CD4-positive, alpha-beta T cell (primary cell): ENCODE results near the gene MYCN. TPM values are rescaled to one million over a fixed set of nuclear protein-coding genes. Genes with fewer than 3 reads are reported as not detected.

Experiments used
- ATAC-seq: fragments of 200-7000 bp; cut with Tn5 transposase; one replicate; pipeline ENCODE4 v1.10.0; 2022; ENCODE audit warnings: mild to moderate bottlenecking; ENCODE audit not compliant: poor library complexity
- CTCF ChIA-PET: fragments of 350-600 bp; sonication (Branson Sonifier 250); formaldehyde crosslinking; loops from one replicate; lab custom pipeline; 2021; ENCODE audit warnings: antibody characterized with exemption, inconsistent platforms; lab: Charles Lee
- POLR2A ChIA-PET: fragments of 350-600 bp; sonication (Branson Sonifier 250); formaldehyde crosslinking; loops from one replicate; lab custom pipeline; 2021; ENCODE audit warnings: antibody characterized with exemption, inconsistent platforms; lab: Charles Lee
- DNase-seq, 14 experiments: peaks; one replicate each; pipeline ENCODE4 v3.0.0-alpha.2; 2013 to 2020; ENCODE audit warnings: mixed read lengths in 2 of 14
- H3K27ac ChIP-seq, 2 donors: one replicate each; pipeline versions ENCODE4 v1.5.1 to v1.7.0; 2013; ENCODE audit warnings: low read length in 2 of 2, low read depth in 1 of 2, mild to moderate bottlenecking in 1 of 2
- H3K27me3 ChIP-seq, 2 experiments: 1 replicate in 1 of 2; 2 replicates in 1 of 2; pipeline versions ENCODE4 v1.6.1 to v1.7.0; 2013; ENCODE audit warnings: low read length in 2 of 2, control low read depth in 1 of 2, mild to moderate bottlenecking in 1 of 2, moderate library complexity in 1 of 2; ENCODE audit not compliant: insufficient read depth in 2 of 2, control insufficient read depth in 1 of 2
- H3K36me3 ChIP-seq: one replicate; pipeline ENCODE4 v1.6.1; 2013; ENCODE audit warnings: low read length, control low read depth; ENCODE audit not compliant: insufficient read depth
- H3K4me1 ChIP-seq: one replicate; pipeline ENCODE4 v1.6.1; 2013; ENCODE audit warnings: low read length, control low read depth; ENCODE audit not compliant: insufficient read depth
- H3K4me3 ChIP-seq: one replicate; pipeline ENCODE4 v1.5.1; 2013; ENCODE audit warnings: mild to moderate bottlenecking, low read length, moderate library complexity
- H3K9me3 ChIP-seq, 2 experiments: 1 replicate in 1 of 2; 2 replicates in 1 of 2; pipeline versions ENCODE4 v1.6.1 to v1.7.0; 2013; ENCODE audit warnings: low read length in 2 of 2, mild to moderate bottlenecking in 2 of 2, control low read depth in 1 of 2, moderate library complexity in 1 of 2; ENCODE audit not compliant: control insufficient read depth in 1 of 2, insufficient read depth in 1 of 2
- H3K27ac Mint-ChIP-seq: one replicate; pipeline ENCODE4 v1.8.0; 2020; ENCODE audit warnings: mixed read lengths
- H3K27me3 Mint-ChIP-seq: one replicate; pipeline ENCODE4 v1.8.0; 2021; ENCODE audit warnings: mixed read lengths
- H3K36me3 Mint-ChIP-seq: one replicate; pipeline ENCODE4 v1.8.0; 2021; ENCODE audit warnings: low read depth, mixed read lengths
- H3K4me1 Mint-ChIP-seq: one replicate; pipeline ENCODE4 v1.8.0; 2021; ENCODE audit warnings: low read depth, mixed read lengths
- H3K4me3 Mint-ChIP-seq: one replicate; pipeline ENCODE4 v1.8.0; 2020; ENCODE audit warnings: mild to moderate bottlenecking, mixed read lengths
- H3K9me3 Mint-ChIP-seq: one replicate; pipeline ENCODE4 v1.8.0; 2020; ENCODE audit warnings: mixed read lengths
- CTCF ChIP-seq: fragments of 200-600 bp; IDR thresholded peaks from one replicate; pipeline ENCODE4 v1.8.0; 2022; ENCODE audit warnings: antibody characterized with exemption, mild to moderate bottlenecking
- intact Hi-C, 2 experiments: fragments of 100-400 bp; cut with DNase I in 1 of 2; cut with micrococcal nuclease in 1 of 2; formaldehyde crosslinking; loops; one replicate each; pipeline versions ENCODE4 v1.15.1 to v1.9.0; 2023 to 2025; cut with DNase I, micrococcal nuclease
- total RNA-seq, 174 experiments: library from RNA in 2 of 174; stranded (reverse) in 2 of 174; gene quantifications; one replicate each; pipeline ENCODE4 v1.2.3 and lab custom pipeline; 2021 to 2026

Gene MYCN
- total RNA-seq, 2 experiments from 2014 or later: 0.19 TPM; not detected in 1

DNA sequence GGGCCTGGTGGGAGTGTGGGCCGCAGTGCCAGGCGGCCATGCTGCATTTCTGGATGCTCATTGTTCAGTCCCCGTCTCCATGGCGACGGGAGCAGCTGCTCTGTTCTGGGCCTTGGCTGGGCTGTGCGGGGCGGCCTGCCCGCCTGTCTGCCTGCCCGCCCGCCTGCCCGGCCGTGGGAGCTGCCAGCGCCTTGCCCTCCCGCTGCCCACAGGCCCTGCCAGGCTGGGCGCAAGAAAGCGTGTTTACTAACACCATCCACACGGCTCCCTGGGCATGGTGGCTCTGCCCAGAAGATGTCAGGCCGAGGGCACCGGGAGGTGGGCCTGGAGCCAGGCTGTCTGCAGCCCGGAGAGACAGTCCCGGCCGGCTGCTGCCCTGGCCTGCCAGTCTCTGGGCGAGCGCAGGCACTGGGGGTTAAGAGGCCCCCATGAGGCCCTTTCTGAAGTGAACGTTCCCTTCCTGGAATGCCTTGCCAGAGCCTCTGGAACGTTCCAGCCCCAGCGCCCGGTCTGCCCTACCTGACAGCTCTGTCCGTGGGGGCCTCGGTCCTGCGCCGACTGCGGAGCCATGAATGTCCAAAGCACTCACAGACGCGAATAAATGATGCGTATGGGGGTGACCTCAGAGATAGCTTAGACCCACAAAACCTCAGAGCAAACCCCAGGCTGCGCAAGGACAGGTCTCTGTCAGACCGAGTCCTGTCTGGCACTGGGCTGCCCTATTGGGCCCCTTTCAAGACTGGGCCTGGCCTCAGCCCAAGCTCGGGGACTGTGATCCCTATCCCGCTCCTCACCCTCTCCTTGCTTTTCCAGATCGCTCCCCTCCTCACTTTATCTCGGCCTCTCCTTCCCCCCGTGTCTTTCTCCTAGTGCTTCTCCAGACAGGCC, 44.3 kb downstream of the MYCN start:
- Histone ChIP-seq H3K4me1 (no peaks in the 10 kb centered on the region), H3K4me3 (no peak overlapping the region), H3K9me3 (no peaks in the 10 kb centered on the region), H3K27ac (no peak overlapping the region), H3K36me3 (no peaks in the 10 kb centered on the region), H3K27me3 (no peaks in the 10 kb centered on the region)
- Mint-ChIP-seq H3K27ac (no peak overlapping the region), H3K27me3 (no peaks in the 10 kb centered on the region), H3K4me1 (peaks cover 14% of the 10 kb centered on the region), H3K9me3 (no peaks in the 10 kb centered on the region), H3K4me3 (no peak overlapping the region), H3K36me3 (no peaks in the 10 kb centered on the region)
- intact Hi-C loops: no loop called here
- no peak for TF ChIP-seq CTCF
- ChIA-PET POLR2A (no interaction called here), CTCF (no interaction called here)
- DNase-seq: no peak
- ATAC-seq: no peak

DNA sequence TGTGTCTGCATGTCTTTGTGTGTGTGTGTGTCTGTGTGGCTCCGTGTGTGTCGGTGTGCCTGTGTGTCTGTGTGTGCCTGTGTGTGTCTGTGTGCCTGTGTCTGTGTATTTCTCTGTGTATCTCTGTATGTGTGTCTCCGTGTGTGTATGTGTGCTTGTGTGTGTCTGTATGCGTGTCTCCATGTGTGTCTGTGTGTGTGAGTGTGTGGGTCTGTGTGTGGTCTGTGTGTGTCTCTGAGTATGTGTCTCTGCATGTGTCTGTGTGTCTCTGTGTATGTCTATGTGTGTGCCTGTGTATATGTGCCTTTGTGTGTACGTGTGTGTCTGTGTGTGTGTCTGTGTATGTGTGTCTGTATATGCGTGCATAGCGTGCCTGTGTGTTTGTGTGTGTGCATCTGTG, 45.2 kb downstream of the MYCN start:
- no peak overlapping the region for H3K4me3 Mint-ChIP-seq
- intact Hi-C loops: no loop called here
- Histone ChIP-seq H3K27ac (no peak overlapping the region), H3K27me3 (no peaks in the 10 kb centered on the region), H3K4me3 (no peak overlapping the region), H3K9me3 (no peaks in the 10 kb centered on the region), H3K36me3 (no peaks in the 10 kb centered on the region), H3K4me1 (no peaks in the 10 kb centered on the region)
- H3K4me1 Mint-ChIP-seq: peaks cover 14% of the 10 kb centered on the region
- CTCF ChIA-PET: no interaction called here
- H3K27ac Mint-ChIP-seq: no peak overlapping the region
- no peaks in the 10 kb centered on the region for H3K27me3 Mint-ChIP-seq
- no peaks in the 10 kb centered on the region for H3K36me3 Mint-ChIP-seq
- POLR2A ChIA-PET: no interaction called here
- no peak for DNase-seq
- no peak for TF ChIP-seq CTCF
- ATAC-seq: no peak
- no peaks in the 10 kb centered on the region for H3K9me3 Mint-ChIP-seq

GRCh38 chr2:15986068-15986560, 45.8 kb downstream of the MYCN start:
- H3K4me3 ChIP-seq: no peak overlapping the region
- H3K9me3 Mint-ChIP-seq: no peaks in the 10 kb centered on the region
- ATAC-seq: no peak
- no peaks in the 10 kb centered on the region for H3K27me3 Mint-ChIP-seq
- peaks cover 14% of the 10 kb centered on the region for H3K4me1 Mint-ChIP-seq
- no peak for DNase-seq
- no peak overlapping the region for H3K27ac ChIP-seq
- CTCF ChIA-PET: no interaction called here
- H3K9me3 ChIP-seq: no peaks in the 10 kb centered on the region
- POLR2A ChIA-PET: no interaction called here
- H3K4me3 Mint-ChIP-seq: no peak overlapping the region
- intact Hi-C loops: no loop called here
- no peak overlapping the region for H3K27ac Mint-ChIP-seq
- no peak for TF ChIP-seq CTCF
- no peaks in the 10 kb centered on the region for H3K4me1 ChIP-seq
- no peaks in the 10 kb centered on the region for H3K27me3 ChIP-seq
- no peaks in the 10 kb centered on the region for H3K36me3 Mint-ChIP-seq
- H3K36me3 ChIP-seq: no peaks in the 10 kb centered on the region
